AG04450 (cell line): ENCODE results near the gene EPB41L1. TPM values are rescaled to one million over a fixed set of nuclear protein-coding genes. Genes with fewer than 3 reads are reported as not detected.

Experiments
- CTCF ChIA-PET: fragments of 300-600, 350-600 bp; formaldehyde crosslinking; extraction: SDS; loops from one replicate; lab custom pipeline; 2022; ENCODE audit warnings: antibody characterized with exemption, inconsistent platforms; lab: Charles Lee
- POLR2A ChIA-PET: fragments of 350-600 bp; formaldehyde crosslinking; extraction: SDS; loops from one replicate; lab custom pipeline; 2021; ENCODE audit warnings: antibody characterized with exemption, inconsistent platforms; lab: Yijun Ruan, JAX
- DNase-seq: peaks from one replicate; pipeline ENCODE4 v3.0.0-alpha.2; 2011; ENCODE audit warnings: low read depth, low spot score
- H3K27ac ChIP-seq: one replicate; pipeline ENCODE4 v1.5.1; 2012; ENCODE audit warnings: low read depth, low read length, control low read depth
- H3K27me3 ChIP-seq: one replicate; pipeline ENCODE4 v1.6.0; 2012; ENCODE audit warnings: low read length; ENCODE audit not compliant: control insufficient read depth, insufficient read depth
- H3K4me3 ChIP-seq: 2 replicates; pipeline ENCODE4 v1.5.1; 2011; ENCODE audit warnings: mild to moderate bottlenecking, low read depth, low read length, control low read depth
- H3K9me3 ChIP-seq: 2 replicates; pipeline ENCODE4 v1.5.1; 2012; ENCODE audit warnings: low read length; ENCODE audit not compliant: control insufficient read depth, insufficient read depth
- polyA plus RNA-seq: library from polyadenylated mRNA; depleted of rRNA; stranded (reverse); fragments of >200 nt; gene quantifications from 2 replicates; pipeline ENCODE4 v1.2.3, GENCODE V29; 2011
- TF ChIP-seq, protein P1 (sequence below): IDR thresholded peaks from 2 replicates; pipeline ENCODE4 v1.5.1; 2011; ENCODE audit warnings: low read depth, low read length, control low read depth, inconsistent platforms

Gene EPB41L1
- polyA plus RNA-seq, 1 experiment, result 17.8 TPM

- Histone ChIP-seq H3K27me3 (no peaks in the 10 kb centered on the region), H3K4me3 (no peak overlapping the region), H3K9me3 (peaks cover 3% of the 10 kb centered on the region; the same call in 1 of the 2 replicates), H3K27ac (no peak overlapping the region)
- POLR2A ChIA-PET, result interaction anchor here (0.6 kb wide), 2 partner anchors 8 to 313 kb away, joined by 3 to 4 read pairs; no protein-coding TSS in a partner anchor
- DNase-seq, result no peak
- TF ChIP-seq, protein P1, sequence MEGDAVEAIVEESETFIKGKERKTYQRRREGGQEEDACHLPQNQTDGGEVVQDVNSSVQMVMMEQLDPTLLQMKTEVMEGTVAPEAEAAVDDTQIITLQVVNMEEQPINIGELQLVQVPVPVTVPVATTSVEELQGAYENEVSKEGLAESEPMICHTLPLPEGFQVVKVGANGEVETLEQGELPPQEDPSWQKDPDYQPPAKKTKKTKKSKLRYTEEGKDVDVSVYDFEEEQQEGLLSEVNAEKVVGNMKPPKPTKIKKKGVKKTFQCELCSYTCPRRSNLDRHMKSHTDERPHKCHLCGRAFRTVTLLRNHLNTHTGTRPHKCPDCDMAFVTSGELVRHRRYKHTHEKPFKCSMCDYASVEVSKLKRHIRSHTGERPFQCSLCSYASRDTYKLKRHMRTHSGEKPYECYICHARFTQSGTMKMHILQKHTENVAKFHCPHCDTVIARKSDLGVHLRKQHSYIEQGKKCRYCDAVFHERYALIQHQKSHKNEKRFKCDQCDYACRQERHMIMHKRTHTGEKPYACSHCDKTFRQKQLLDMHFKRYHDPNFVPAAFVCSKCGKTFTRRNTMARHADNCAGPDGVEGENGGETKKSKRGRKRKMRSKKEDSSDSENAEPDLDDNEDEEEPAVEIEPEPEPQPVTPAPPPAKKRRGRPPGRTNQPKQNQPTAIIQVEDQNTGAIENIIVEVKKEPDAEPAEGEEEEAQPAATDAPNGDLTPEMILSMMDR, result no peak
- CTCF ChIA-PET, result interaction anchor here (0.7 to 1.9 kb wide), 3 partner anchors 36 to 598 kb away, joined by 4 to 10 read pairs (median 6); no protein-coding TSS in a partner anchor
These were observed 83.6 kb downstream of the EPB41L1 start for GRCh38 chr20:36238153-36238552.

- TF ChIP-seq, protein P1, result no peak
- CTCF ChIA-PET, result interaction anchor here (0.7 to 1.0 kb wide), 2 partner anchors 36 to 597 kb away, joined by 4 to 10 read pairs; no protein-coding TSS in a partner anchor
These were observed 84.2 kb downstream of the EPB41L1 start for GRCh38 chr20:36238760-36239159.

DNA sequence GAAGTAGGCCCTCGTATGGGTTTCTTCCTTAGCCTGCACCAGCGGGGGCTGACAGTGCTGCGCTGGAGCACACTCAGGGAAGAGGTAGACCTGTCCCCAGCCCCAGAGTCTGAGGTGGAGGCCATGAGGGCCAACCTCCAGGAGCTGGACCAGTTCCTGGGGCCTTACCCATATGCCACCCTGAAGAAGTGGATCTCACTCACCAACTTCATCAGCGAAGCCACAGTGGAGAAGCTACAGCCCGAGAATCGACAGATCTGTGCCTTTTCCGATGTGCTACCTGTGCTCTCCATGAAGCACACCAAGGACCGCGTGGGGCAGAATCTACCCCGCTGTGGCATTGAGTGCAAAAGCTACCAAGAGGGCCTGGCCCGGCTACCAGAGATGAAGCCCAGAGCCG lies 85.5 kb downstream of the EPB41L1 start:
- ChIA-PET POLR2A (interaction anchor here (0.5 kb wide), 1 partner anchor 271 kb away, joined by 10 read pairs; no protein-coding TSS in a partner anchor), CTCF (no interaction called here)
- Histone ChIP-seq H3K27me3 (no peaks in the 10 kb centered on the region), H3K27ac (no peak overlapping the region), H3K9me3 (peaks cover 3% of the 10 kb centered on the region; the same call in 1 of the 2 replicates), H3K4me3 (no peak overlapping the region)
- no peak for DNase-seq
- TF ChIP-seq, protein P1, result no peak

More at GRCh38 chr20:36238760-36239159, 84.2 kb downstream of the EPB41L1 start:
- DNase-seq, result no peak
- Histone ChIP-seq H3K9me3 (peaks cover 3% of the 10 kb centered on the region; the same call in 1 of the 2 replicates), H3K27me3 (no peaks in the 10 kb centered on the region), H3K27ac (no peak overlapping the region), H3K4me3 (no peak overlapping the region)
- POLR2A ChIA-PET, result interaction anchor here (0.6 kb wide), 1 partner anchor 9 kb away, joined by 4 read pairs; no protein-coding TSS in a partner anchor

- TF ChIP-seq, protein P1, result no peak
- no peak for DNase-seq
- CTCF ChIA-PET, result interaction anchor here (0.7 to 1.0 kb wide), 2 partner anchors 39 to 199 kb away, joined by 7 to 8 read pairs; no protein-coding TSS in a partner anchor
- H3K27ac ChIP-seq, result no peak overlapping the region
- H3K27me3 ChIP-seq, result no peaks in the 10 kb centered on the region
- H3K4me3 ChIP-seq, result no peak overlapping the region
- POLR2A ChIA-PET, result no interaction called here
- H3K9me3 ChIP-seq, result no peaks in the 10 kb centered on the region
These were observed 87.1 kb downstream of the EPB41L1 start for GRCh38 chr20:36241678-36242077.

DNA sequence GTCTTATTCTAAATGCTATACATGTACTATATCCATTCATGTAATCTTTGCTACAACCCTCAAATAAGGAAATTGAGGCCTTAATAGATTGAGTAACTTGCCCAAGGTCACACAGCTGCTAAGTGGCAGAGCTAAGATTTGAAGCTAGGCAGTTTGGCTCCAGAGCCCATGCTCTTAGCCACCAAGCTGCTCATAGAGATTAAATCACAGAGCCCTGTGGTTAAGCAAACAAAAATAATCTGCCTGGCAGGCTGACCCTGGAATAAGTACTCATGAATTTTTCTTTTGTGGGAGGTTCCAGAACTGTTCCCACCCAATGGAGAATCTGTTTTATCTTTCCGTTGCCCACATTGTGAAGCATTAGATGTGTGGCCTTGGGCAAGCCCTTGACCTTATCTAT lies 89.2 kb downstream of the EPB41L1 start:
- DNase-seq, result no peak
- Histone ChIP-seq H3K4me3 (no peak overlapping the region), H3K27ac (no peak overlapping the region), H3K27me3 (no peaks in the 10 kb centered on the region), H3K9me3 (no peaks in the 10 kb centered on the region)
- POLR2A ChIA-PET, result no interaction called here
- TF ChIP-seq, protein P1, result no peak
- CTCF ChIA-PET, result interaction anchor here (1.5 kb wide), 1 partner anchor 41 kb away, joined by 5 read pairs; no protein-coding TSS in a partner anchor
